GM19324 (cell line): ENCODE data around the gene TMEM267.
"Not testable (repeated sequence)": the region's sequence is repeated elsewhere in the genome, so short reads cannot be mapped to it uniquely, and the experiment has no call there.

Experiments
- ATAC-seq: cut with Tn5 transposase; IDR thresholded peaks from one replicate; pipeline ENCODE4 v1.9.1; 2021; ENCODE audit warnings: mild to moderate bottlenecking, moderate library complexity; ENCODE audit not compliant: unreplicated experiment, low FRiP score

TMEM267 gene

DNA sequence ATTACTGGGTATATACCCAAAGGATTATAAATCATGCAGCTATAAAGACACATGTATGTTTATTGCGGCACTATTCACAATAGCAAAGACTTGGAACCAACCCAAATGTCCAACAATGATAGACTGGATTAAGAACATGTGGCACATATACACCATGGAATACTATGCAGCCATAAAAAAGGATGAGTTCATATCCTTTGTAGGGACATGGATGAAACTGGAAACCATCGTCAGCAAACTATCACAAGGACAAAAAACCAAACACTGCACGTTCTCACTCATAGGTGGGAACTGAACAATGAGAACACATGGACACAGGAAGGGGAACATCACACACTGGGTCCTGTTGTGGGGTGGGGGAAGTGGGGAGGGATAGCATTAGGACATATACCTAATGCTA, 18.2 kb downstream of the TMEM267 start:
- not testable (repeated sequence) for ATAC-seq

DNA sequence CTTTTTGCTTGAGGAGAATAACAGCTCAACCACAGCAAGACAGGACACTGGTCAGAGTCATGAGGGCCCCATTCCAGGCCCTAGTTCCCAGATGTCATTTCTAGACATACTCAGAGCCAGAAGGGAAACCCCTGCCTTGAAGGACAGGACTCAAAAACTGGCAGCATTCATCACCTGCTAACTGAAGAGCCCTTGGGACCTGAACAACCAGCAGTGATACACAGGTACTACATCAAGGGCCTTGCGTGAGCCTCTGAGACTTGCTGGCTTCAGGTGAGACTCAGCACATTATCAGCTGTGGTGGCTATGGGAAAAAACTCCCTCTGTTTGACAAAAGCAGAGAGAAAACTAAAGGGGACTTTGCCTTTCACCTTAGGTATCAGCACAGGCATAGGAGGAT, 22.6 kb downstream of the TMEM267 start:
- ATAC-seq, result no peak

DNA sequence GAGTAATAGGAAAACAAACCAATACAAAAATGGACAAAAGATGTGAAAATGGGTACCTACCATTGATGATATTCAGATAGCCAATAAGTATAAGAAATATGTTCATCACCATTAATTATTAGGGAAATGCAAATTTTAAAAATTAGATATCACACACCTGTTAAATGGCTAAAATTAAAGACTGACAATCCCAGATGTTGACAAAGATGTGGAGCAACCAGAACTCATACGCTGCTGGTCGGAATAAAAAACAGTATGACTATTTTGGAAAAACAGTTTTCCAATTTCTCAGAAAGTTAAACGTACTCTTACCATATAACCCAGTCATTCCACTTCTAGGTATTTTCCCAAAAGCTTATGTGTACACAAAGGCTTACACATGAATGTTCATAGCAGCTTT, 27.1 kb downstream of the TMEM267 start:
- ATAC-seq, result no peak

DNA sequence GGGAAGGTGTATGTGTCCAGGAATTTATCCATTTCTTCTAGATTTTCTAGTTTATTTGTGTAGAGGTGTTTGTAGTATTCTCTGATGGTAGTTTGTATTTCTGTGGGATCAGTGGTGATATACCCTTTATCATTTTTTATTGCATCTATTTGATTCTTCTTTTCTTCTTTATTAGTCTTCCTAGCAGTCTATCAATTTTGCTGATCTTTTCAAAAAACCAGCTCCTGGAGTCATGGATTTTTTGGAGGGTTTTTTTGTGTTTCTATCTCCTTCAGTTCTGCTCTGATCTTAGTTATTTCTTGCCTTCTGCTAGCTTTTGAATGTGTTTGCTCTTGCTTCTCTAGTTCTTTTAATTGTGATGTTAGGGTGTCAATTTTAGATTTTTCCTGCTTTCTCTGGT, 42.1 kb downstream of the TMEM267 start:
- ATAC-seq, result not testable (repeated sequence)

GRCh38 chr5:43437062-43437660, 46.5 kb downstream of the TMEM267 start:
- ATAC-seq, result no peak

- no peak for ATAC-seq
These were observed 50.3 kb downstream of the TMEM267 start for GRCh38 chr5:43433382-43433781.

DNA sequence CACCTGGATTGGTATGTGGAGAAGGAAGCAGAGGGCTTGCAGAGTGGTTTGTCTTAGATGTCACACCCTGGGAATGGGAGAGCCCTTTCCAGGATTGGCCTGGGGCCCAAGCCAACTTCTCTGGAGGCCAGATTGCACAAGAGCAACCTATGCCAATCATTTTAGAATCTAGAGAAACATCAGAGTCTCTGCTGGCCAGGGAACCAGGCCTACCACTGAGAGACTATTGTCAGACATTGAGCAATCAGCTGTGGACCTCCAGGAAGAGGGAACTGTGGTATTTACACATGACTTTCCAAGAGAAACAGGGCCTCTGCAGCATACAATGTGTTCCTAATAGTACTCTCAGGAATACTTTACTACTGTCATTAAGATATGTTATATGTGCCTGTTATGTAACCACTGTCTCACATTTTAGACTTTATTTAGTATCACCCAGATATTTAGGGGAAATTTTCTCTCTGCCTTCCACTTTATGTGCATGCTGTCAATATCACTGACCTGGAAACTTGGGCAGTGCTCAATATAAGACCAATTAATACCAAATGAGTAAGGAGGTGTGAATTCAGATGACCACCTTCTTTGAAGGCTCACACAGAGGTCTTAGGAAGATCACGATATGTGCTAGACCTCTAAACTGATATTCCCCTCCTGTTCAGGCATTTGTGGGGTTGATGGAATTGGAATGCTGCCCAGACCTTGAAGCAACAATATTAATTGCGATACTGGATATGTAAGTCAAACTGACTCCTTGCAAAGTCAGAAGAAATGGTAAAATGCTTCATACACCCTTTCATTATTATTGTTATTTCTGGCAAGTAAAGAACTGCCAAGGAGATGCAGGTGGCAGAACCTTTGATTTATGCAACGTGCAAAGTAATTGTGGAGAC, 50.9 kb downstream of the TMEM267 start:
- no peak for ATAC-seq

GRCh38 chr5:43429706-43430105, 54.0 kb downstream of the TMEM267 start:
- no peak for ATAC-seq

DNA sequence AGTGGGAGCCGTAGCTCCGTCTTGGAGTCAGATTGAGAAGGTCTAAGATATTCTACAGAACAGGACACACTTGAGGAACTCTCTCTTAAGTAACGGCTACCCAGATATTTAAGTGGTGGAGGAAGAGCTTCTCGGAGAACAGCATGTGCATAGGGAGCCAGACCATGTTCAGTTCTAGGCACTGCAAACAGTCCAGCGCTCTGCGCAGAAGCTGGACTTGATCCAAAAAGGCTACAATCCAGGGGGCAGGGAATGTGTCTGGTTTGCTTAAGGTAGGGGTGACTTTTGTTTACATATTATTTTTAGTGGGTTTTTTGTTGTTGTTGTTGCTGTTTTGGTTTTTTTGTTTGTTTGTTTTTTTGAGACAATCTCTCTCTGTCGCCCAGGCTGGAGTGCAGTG, 54.6 kb downstream of the TMEM267 start:
- no peak for ATAC-seq

DNA sequence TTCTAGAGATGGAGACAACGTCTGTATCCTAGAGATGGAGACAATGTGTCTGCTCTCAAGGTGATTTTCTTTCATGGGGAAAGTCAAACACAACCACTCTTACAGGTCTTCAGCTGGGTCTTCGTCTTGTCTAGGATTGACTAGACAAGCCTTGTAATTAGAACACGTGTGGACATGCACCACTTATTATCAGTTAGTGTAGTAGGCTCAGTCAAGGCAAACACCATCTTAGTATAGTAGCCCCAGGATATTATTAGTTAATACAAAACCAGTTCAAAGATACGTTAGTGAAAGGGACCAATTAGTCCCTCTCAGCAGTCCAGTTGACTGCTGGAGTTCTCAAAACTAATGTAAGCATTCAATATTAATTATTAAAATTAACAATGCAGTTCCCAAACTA, 56.4 kb downstream of the TMEM267 start:
- no peak for ATAC-seq

GRCh38 chr5:43425983-43426382, 57.7 kb downstream of the TMEM267 start:
- ATAC-seq, result no peak

DNA sequence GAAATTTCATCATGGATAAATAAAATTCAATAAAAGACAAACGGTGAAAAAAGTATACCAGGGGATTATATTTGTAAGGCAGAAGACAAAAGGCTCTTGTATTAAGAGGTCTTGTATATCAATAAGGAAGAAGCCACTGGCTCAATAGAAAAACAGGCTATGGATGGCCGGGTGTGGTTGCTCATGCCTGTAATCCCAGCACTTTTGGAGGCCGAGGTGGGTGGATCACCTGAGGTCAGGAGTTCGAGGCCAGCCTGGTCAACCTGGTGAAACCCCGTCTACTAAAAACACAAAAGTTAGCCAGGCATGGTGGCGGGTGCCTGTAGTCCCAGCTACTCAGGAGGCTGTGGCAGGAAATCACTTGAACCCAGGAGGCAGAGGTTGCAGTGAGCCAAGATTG, 60.6 kb downstream of the TMEM267 start:
- not testable (repeated sequence) for ATAC-seq

DNA sequence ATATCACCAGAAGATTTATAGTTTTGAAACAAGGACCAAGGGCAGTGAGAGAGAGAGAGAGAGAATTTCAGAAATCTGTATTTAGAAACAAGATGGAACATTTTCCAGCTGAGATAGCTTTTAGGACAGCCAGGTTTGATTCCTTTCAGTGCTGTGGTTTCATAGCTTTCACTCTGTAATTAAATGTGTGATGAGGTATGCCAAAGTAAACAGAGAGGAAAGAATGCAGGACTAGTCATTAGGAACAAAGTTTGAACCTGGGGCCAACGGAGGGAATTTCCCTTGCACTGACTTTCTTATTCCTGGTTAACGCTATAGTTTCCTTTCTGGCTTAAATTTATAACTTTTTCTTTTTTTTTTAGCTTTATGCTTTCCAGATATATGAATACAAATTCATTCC, 61.5 kb downstream of the TMEM267 start:
- no peak for ATAC-seq

- no peak for ATAC-seq
These were observed 62.1 kb downstream of the TMEM267 start for GRCh38 chr5:43421450-43422133.

DNA sequence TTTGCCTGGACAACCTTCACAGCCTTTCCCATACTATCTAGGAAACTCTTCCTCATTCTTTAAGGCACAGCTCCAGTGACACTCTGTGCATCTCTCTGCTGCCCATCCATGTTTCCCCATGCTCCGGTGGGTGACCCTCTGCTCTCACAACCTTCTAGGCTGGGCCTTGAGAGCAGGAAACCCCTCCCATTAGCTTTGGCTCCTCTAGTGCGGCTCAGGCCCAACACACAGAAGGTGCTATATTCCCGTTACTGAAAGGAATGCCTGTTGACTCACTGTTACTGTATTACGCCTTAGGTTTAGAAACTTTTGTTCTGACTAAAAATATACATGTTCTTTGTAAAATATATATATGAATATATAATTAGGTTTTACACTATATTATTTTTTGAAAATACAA, 63.4 kb downstream of the TMEM267 start:
- ATAC-seq, result no peak

GRCh38 chr5:43418561-43418960, 65.1 kb downstream of the TMEM267 start:
- ATAC-seq, result no peak

DNA sequence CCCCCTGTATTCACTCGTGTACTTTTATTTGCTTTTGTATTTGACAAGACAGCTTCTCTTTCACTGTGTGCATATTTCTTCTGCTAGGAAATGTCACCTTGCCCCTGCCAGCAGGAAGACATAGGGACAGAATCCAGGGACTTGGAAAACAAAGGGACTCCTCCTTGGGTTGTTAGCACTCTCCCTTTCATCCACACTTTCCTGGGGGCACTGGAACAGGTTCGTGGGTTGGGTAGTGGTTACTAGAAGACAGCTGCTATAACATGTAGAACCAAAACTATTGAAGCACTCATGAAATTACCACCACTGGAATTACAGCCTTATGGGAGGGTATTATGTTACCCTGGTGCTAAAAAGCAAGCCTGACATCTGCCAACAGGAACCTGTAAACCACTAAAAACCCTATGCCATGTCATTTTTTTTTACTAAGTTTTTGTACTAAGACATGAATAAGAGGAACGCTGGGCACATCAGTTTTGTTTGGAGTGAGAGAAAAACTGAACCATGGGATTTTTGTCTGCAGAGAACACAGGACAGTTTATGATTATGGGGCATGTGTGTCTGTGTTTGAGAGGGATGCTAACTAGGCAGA, 66.8 kb downstream of the TMEM267 start:
- no peak for ATAC-seq

DNA sequence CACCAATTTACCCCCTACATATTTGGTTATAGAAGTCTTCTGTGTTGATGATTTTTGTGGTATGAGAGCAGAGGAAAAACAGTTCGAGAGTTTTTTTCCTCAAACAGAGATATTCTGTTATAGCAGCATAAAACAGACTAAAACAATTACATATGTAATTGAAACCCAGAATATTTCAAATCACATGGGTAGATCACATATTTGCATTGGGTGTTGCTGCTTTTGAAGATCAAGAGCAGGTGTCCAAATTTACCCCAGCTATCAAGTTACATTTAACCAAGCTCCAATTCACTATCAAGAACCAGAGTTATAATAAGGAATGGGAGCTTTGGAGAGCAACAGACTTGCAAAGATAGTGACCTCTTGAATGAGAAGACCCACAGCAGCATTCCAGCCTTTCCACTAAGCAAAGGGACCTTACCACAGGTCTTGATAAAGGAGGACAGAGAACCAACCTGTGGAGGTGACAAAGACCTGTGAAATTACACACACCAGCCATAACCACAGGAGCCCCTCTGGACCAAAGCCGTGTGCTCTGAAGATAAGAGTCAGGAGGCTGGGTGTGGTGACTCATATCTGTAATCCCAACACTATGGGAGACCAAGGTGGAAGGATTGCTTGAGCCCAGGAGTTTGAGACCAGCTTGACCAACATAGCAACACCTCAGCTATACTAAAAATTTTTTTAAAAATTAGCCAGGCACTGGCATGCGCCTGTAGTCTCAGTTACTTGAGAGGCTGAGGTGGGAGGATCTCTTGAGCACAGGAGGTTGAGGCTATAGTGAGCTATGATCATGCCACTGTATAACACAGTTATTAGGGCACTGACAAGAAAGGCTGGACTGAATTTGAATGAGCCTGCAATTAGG, 67.5 kb downstream of the TMEM267 start:
- no peak for ATAC-seq

DNA sequence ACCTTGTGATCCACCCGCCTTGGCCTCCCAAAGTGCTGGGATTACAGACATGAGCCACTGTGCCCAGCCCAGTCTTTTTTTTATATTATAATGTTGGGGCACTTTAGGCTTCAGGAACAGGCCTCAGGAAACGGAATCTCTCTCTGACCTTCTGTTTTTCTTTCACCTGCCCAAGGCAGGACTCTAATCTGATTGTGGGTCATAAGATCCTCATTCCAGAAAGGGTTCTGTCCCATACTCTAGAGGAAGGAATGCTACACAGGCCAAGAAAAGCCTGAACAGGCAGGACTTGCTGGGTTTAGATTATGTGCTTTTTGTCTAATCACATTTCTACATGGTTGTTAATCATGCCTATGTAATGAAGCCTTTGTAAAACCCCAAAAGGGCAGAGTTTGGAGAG, 69.7 kb downstream of the TMEM267 start:
- ATAC-seq, result no peak

DNA sequence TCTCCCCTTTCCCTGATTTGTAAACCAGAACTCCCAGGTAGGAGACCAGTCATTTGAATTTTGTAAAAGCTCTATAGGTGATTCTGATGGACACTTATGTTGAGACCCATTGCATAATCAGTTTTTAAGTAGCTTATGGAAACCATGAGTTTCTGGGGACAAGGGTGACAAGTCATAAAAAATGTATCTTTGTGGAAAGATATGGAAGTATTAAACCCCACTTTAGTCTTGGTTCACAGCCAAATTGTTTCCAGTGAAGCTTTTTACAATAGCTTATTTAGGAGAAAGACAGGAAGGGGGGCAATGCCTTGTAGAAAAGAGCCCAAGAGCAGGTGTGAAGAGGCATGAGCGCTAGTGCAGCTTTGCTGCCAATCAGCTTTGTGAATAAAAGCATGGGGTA, 71.0 kb downstream of the TMEM267 start:
- no peak for ATAC-seq
